Fibroblast of skin of left quadriceps (primary cell): ENCODE data around the gene PTK7.
A peak's percentile ranks its signal among the peaks of the same experiment; 100 is the strongest.
"Not testable (repeated sequence)": the region's sequence is repeated elsewhere in the genome, so short reads cannot be mapped to it uniquely, and the experiment has no call there.

Experiments
- DNase-seq, 2 experiments: peaks; one replicate each; pipeline ENCODE4 v3.0.0-alpha.2; 2013; ENCODE audit warnings: low read depth in 2 of 2

The PTK7 gene

GRCh38 chr6:43054206-43054943 is 21.7 kb upstream of the PTK7 start:
- no peak for DNase-seq

GRCh38 chr6:43055966-43056365 is 20.1 kb upstream of the PTK7 start:
- no peak for DNase-seq

GRCh38 chr6:43058531-43058930 is 17.6 kb upstream of the PTK7 start:
- no peak for DNase-seq

GRCh38 chr6:43059168-43060033 is 16.7 kb upstream of the PTK7 start, which contains the start of the genes KLC4 and MRPL2:
Gene KLC4 (plus strand): TSS chr6:43059631. CDS start chr6:43061336, 1,705 bp downstream.
Gene MRPL2 (minus strand): TSS chr6:43059434. CDS start chr6:43059381, 53 bp downstream.
- DNase-seq: peak; percentile 96 to 97

GRCh38 chr6:43060034-43060754 is 15.9 kb upstream of the PTK7 start:
- DNase-seq: no peak

- DNase-seq: no peak
Observed at GRCh38 chr6:43060755-43061633, 15.1 kb upstream of the PTK7 start.

GRCh38 chr6:43061861-43062260 is 14.3 kb upstream of the PTK7 start:
- no peak for DNase-seq

- no peak for DNase-seq
Observed at GRCh38 chr6:43062818-43063217, 13.3 kb upstream of the PTK7 start.

GRCh38 chr6:43070028-43070632 is 6.0 kb upstream of the PTK7 start:
- DNase-seq: peak in 1 of 2 experiments; percentile 56

GRCh38 chr6:43074847-43075669 is 1.1 kb upstream of the PTK7 start:
- peak; percentile 67 to 71 for DNase-seq

- DNase-seq: no peak
Observed at GRCh38 chr6:43076464-43077332, 584 bp downstream of the PTK7 start.

- DNase-seq: no peak
Observed at GRCh38 chr6:43077333-43077809, 1.3 kb downstream of the PTK7 start.

- DNase-seq: peak; percentile 85 to 88
Observed at GRCh38 chr6:43077981-43078511, 1.9 kb downstream of the PTK7 start.

- peak; percentile 84 to 85 for DNase-seq
Observed at GRCh38 chr6:43078691-43079090, 2.6 kb downstream of the PTK7 start.

GRCh38 chr6:43081043-43081442 is 4.9 kb downstream of the PTK7 start:
- no peak for DNase-seq

- DNase-seq: not testable (repeated sequence)
Observed at GRCh38 chr6:43081922-43082321, 5.8 kb downstream of the PTK7 start.

GRCh38 chr6:43082806-43083655 is 6.9 kb downstream of the PTK7 start:
- no peak for DNase-seq
